PC-9 (cell line): Measurements from ENCODE around the gene SLC7A5. TPM values are rescaled to one million over a fixed set of nuclear protein-coding genes. Genes with fewer than 3 reads are reported as not detected.
"Not testable (repeated sequence)": the region's sequence is repeated elsewhere in the genome, so short reads cannot be mapped to it uniquely, and the experiment has no call there.

Experiments
- BruUV-seq: library from RNA; stranded (reverse); fragments of 400-500 nt; replicated peaks from 2 replicates; lab custom pipeline; 2021; lab: Mats Ljungman, UMichigan
- CTCF ChIA-PET: fragments of 300-600 bp; sonication (Branson Sonifier 250); formaldehyde crosslinking; loops from one replicate; lab custom pipeline; 2022; ENCODE audit warnings: antibody characterized with exemption; lab: Charles Lee
- POLR2A ChIA-PET: fragments of 300-600 bp; sonication (Branson Sonifier 250); formaldehyde crosslinking; loops from one replicate; lab custom pipeline; 2022; ENCODE audit warnings: antibody characterized with exemption; ENCODE audit not compliant: unreplicated experiment; lab: Charles Lee
- DNase-seq, 2 experiments: peaks; one replicate each; pipeline versions ENCODE4 v3.0.0 to v3.0.0-alpha.2; 2015 to 2022; ENCODE audit warnings: mixed read lengths in 1 of 2
- H2AFZ ChIP-seq: fragments of 200-600 bp; sonication (generic); 2 replicates; pipeline ENCODE4 v1.8.1; 2017; ENCODE audit warnings: antibody characterized with exemption
- H3F3A ChIP-seq: fragments of 200-600 bp; sonication (generic); 2 replicates; pipeline ENCODE4 v1.8.1; 2017; ENCODE audit warnings: antibody characterized with exemption, mild to moderate bottlenecking, low read depth; ENCODE audit not compliant: insufficient read depth
- H3K27ac ChIP-seq: fragments of 200-600 bp; sonication (generic); 2 replicates; pipeline ENCODE4 v1.6.1; 2016; ENCODE audit warnings: mixed run types
- H3K27me3 ChIP-seq: fragments of 200-600 bp; sonication (generic); 2 replicates; pipeline ENCODE4 v1.6.1; 2016; ENCODE audit warnings: low read depth, mixed run types; ENCODE audit not compliant: insufficient read depth
- H3K36me3 ChIP-seq: fragments of 200-600 bp; sonication (generic); 2 replicates; pipeline ENCODE4 v1.6.1; 2016; ENCODE audit warnings: low read depth, mixed run types
- H3K4me1 ChIP-seq: fragments of 200-600 bp; sonication (generic); replicated peaks from 2 replicates; pipeline ENCODE4 v1.6.1; 2016; ENCODE audit warnings: mixed run types; ENCODE audit not compliant: insufficient read depth
- H3K4me2 ChIP-seq: fragments of 200-600 bp; sonication (generic); 2 replicates; pipeline ENCODE4 v1.6.1; 2017; ENCODE audit warnings: mixed run types
- H3K4me3 ChIP-seq: fragments of 200-600 bp; sonication (generic); 2 replicates; pipeline ENCODE4 v1.6.1; 2016; ENCODE audit warnings: mixed run types
- H3K79me2 ChIP-seq: fragments of 200-600 bp; sonication (generic); 2 replicates; pipeline ENCODE4 v1.6.1; 2017; ENCODE audit warnings: low read depth, mixed run types
- H3K9me2 ChIP-seq: fragments of 200-600 bp; sonication (generic); 2 replicates; pipeline ENCODE4 v1.8.1; 2017; ENCODE audit warnings: mild to moderate bottlenecking; ENCODE audit not compliant: insufficient read depth
- H3K9me3 ChIP-seq: fragments of 200-600 bp; sonication (generic); 2 replicates; pipeline ENCODE4 v1.8.1; 2016; ENCODE audit warnings: low read depth; ENCODE audit not compliant: insufficient read depth
- H4K20me1 ChIP-seq: fragments of 200-600 bp; sonication (generic); 2 replicates; pipeline ENCODE4 v1.8.1; 2017; ENCODE audit not compliant: insufficient read depth
- CTCF ChIP-seq: fragments of 200-600 bp; sonication (generic); conservative IDR thresholded peaks from 2 replicates; pipeline ENCODE4 v1.6.1; 2017; ENCODE audit warnings: mixed run types, antibody characterized with exemption, mild to moderate bottlenecking, moderate library complexity
- EZH2 ChIP-seq: fragments of 200-600 bp; sonication (generic); IDR thresholded peaks from 2 replicates; pipeline ENCODE4 v1.8.0; 2017; ENCODE audit warnings: antibody characterized with exemption, low read depth
- intact Hi-C: fragments of 100-400 bp; cut with micrococcal nuclease; formaldehyde crosslinking; loops from one replicate; pipeline ENCODE4 v1.10.0; 2022; ENCODE audit not compliant: unreplicated experiment
- total RNA-seq: library from RNA; stranded (reverse); gene quantifications from 2 replicates; pipeline ENCODE4 v1.2.3, GENCODE V29; 2021

SLC7A5 gene
- total RNA-seq, 1 experiment from 2014 or later = 496 TPM

GRCh38 chr16:87887931-87888330 is 18.6 kb upstream of the SLC7A5 start:
- POLR2A ChIA-PET, H3K9me2 ChIP-seq, H3K4me3 ChIP-seq, DNase-seq, H3K4me2 ChIP-seq, H3F3A ChIP-seq, H3K9me3 ChIP-seq, H3K79me2 ChIP-seq, H3K27me3 ChIP-seq, BruUV-seq, H3K27ac ChIP-seq, intact Hi-C loops, H3K36me3 ChIP-seq, H2AFZ ChIP-seq, H4K20me1 ChIP-seq: not testable (repeated sequence)
- CTCF ChIA-PET = interaction anchor here (0.7 kb wide), 1 partner anchor 1276 kb away, joined by 3 read pairs; no protein-coding TSS in a partner anchor
- H3K4me1 ChIP-seq = peaks cover 16% of the 10 kb centered on the region

GRCh38 chr16:87885371-87885967 is 16.2 kb upstream of the SLC7A5 start:
- H3K9me2 ChIP-seq, H4K20me1 ChIP-seq, H3K4me3 ChIP-seq, intact Hi-C loops, H3K79me2 ChIP-seq, H3K27me3 ChIP-seq, H3K9me3 ChIP-seq, H2AFZ ChIP-seq, BruUV-seq, H3K36me3 ChIP-seq, H3F3A ChIP-seq, CTCF ChIA-PET: not testable (repeated sequence)
- Histone ChIP-seq H3K27ac (0 out of 2 replicates have a peak overlapping the region, but pooled peaks have one; percentile 45), H3K4me2 (peak overlapping the region; percentile 64), H3K4me1 (peaks cover 16% of the 10 kb centered on the region)
- DNase-seq = peak; percentile 60 to 83
- POLR2A ChIA-PET = interaction anchor here (0.7 kb wide), 1 partner anchor 60 kb away, joined by 3 read pairs; no protein-coding TSS in a partner anchor

DNA sequence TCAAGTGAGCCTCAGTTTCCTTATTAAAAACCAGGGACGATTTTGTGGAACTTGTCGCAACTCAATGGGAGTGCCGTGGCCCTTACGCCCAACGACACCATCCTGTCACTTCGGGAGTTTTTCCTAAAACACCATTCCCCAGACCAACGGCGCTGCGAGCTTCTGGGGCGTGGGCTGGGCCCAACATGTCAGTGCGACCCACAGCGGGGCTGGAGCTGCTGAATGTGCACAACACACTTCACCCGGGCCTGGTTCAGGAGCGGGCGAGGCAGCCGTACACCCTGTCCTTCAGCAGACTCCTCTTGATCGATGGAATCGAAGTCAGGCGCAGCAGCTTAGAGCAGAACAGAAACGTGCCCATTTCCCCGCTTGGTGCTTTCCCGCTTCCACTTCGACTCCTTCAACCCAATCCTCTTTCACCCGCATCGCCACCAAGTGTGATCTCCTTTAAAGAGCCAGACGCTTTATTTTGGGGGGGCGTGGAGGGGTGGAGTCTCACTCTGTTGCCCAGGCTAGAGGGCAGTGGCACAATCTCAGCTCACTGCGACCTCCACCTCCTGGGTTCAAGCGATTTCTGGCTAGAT is 13.2 kb upstream of the SLC7A5 start:
- DNase-seq = no peak
- intact Hi-C loops = no loop called here
- H3K27ac ChIP-seq = no peak overlapping the region
- H3K36me3 ChIP-seq = no peaks in the 10 kb centered on the region
- H3K79me2 ChIP-seq = no peaks in the 10 kb centered on the region
- no peak overlapping the region for H2AFZ ChIP-seq
- H3K4me2 ChIP-seq = no peak overlapping the region
- ChIA-PET CTCF (no interaction called here), POLR2A (no interaction called here)
- H4K20me1 ChIP-seq = no peaks in the 10 kb centered on the region
- H3K9me3 ChIP-seq = no peaks in the 10 kb centered on the region
- BruUV-seq = no TSS peak
- no peaks in the 10 kb centered on the region for H3F3A ChIP-seq
- H3K9me2 ChIP-seq = no peaks in the 10 kb centered on the region
- TF ChIP-seq EZH2 (no peak), CTCF (no peak)
- peaks cover 16% of the 10 kb centered on the region for H3K4me1 ChIP-seq
- H3K4me3 ChIP-seq = no peak overlapping the region
- no peaks in the 10 kb centered on the region for H3K27me3 ChIP-seq

GRCh38 chr16:87881324-87882200 is 12.3 kb upstream of the SLC7A5 start:
- no peaks in the 10 kb centered on the region for H3K79me2 ChIP-seq
- ChIA-PET CTCF (no interaction called here), POLR2A (no interaction called here)
- no peaks in the 10 kb centered on the region for H3F3A ChIP-seq
- intact Hi-C loops = no loop called here
- no TSS peak for BruUV-seq
- no peak overlapping the region for H3K4me3 ChIP-seq
- no peak overlapping the region for H3K27ac ChIP-seq
- no peaks in the 10 kb centered on the region for H3K27me3 ChIP-seq
- H2AFZ ChIP-seq = no peak overlapping the region
- H4K20me1 ChIP-seq = no peaks in the 10 kb centered on the region
- TF ChIP-seq CTCF (no peak), EZH2 (no peak)
- no peaks in the 10 kb centered on the region for H3K9me3 ChIP-seq
- no peaks in the 10 kb centered on the region for H3K9me2 ChIP-seq
- DNase-seq = no peak
- no peaks in the 10 kb centered on the region for H3K36me3 ChIP-seq
- H3K4me1 ChIP-seq = peaks cover 16% of the 10 kb centered on the region
- H3K4me2 ChIP-seq = no peak overlapping the region
